Stomach (tissue), 9 donors: ENCODE data around the gene OR8J1. TPM values are rescaled to one million over a fixed set of nuclear protein-coding genes. Genes with fewer than 3 reads are reported as not detected.

ENCODE experiments used
- DNase-seq, 2 donors: peaks; one replicate each; pipeline versions ENCODE4 v3.0.0 to v3.0.0-alpha.2; 2013 to 2019
- H3K27ac ChIP-seq, 5 donors: fragments of 200-600 bp in 4 of 5; sonication (generic) in 4 of 5; one replicate each; pipeline ENCODE4 v1.5.1; 2013 to 2019; ENCODE audit warnings: mild to moderate bottlenecking in 1 of 5, moderate library complexity in 1 of 5
- H3K27me3 ChIP-seq, 3 donors: fragments of 200-600 bp; sonication (generic); one replicate each; pipeline ENCODE4 v1.5.1; 2017 to 2019; ENCODE audit warnings: mixed run types in 1 of 3
- H3K36me3 ChIP-seq, 4 donors: fragments of 200-600 bp; sonication (generic); 1 replicate in 3 of 4; 2 replicates in 1 of 4; pipeline ENCODE4 v1.5.1; 2016 to 2019
- H3K4me1 ChIP-seq, 4 donors: fragments of 200-600 bp; sonication (generic); one replicate each; pipeline ENCODE4 v1.5.1; 2016 to 2019
- H3K4me3 ChIP-seq, 4 donors: fragments of 200-600 bp; sonication (generic) in 3 of 4; one replicate each; pipeline ENCODE4 v1.5.1; 2016 to 2019; ENCODE audit warnings: mild to moderate bottlenecking in 1 of 4
- H3K9me3 ChIP-seq, 4 donors: fragments of 200-600 bp; sonication (generic); one replicate each; pipeline ENCODE4 v1.5.1; 2016 to 2019
- CTCF ChIP-seq, 7 experiments: fragments of 450-650 bp in 4 of 7; fragments of 200-600 bp in 3 of 7; sonication (generic) in 3 of 7; IDR thresholded peaks; one replicate each; pipeline ENCODE4 v1.5.1; 2016 to 2019; ENCODE audit warnings: antibody characterized with exemption in 7 of 7, control low read depth in 2 of 7, mild to moderate bottlenecking in 1 of 7
- EP300 ChIP-seq: sonication (generic); formaldehyde crosslinking; IDR thresholded peaks from one replicate; pipeline ENCODE4 v1.6.1; 2017; ENCODE audit warnings: antibody characterized with exemption
- POLR2A ChIP-seq, 4 donors: fragments of 450-650 bp; IDR thresholded peaks; one replicate each; pipeline ENCODE4 v1.6.1; 2016; ENCODE audit warnings: antibody characterized with exemption in 4 of 4, control low read depth in 2 of 4, mild to moderate bottlenecking in 1 of 4, moderate library complexity in 1 of 4
- POLR2AphosphoS5 ChIP-seq, 3 donors: sonication (generic); formaldehyde crosslinking; IDR thresholded peaks; one replicate each; pipeline ENCODE4 v1.6.1; 2016; ENCODE audit warnings: antibody characterized with exemption in 3 of 3
- WGBS, 5 donors: extraction: QIAGEN DNeasy Blood & Tissue Kit in 3 of 5; methylation state at CpG; one replicate each; pipeline versions ENCODE4 v1.1.5 to v1.1.7; 2013 to 2018; 5-methylcytosine and 5-hydroxymethylcytosine counted together
- intact Hi-C: fragments of 100-400 bp; cut with DNase I; formaldehyde crosslinking; loops from one replicate; pipeline ENCODE4 v1.15.1; 2023; ENCODE audit warnings: low total_unique reads
- polyA plus RNA-seq, 3 donors: library from polyadenylated mRNA; stranded (reverse); fragments of 200-250 nt; gene quantifications; one replicate each; pipeline ENCODE4 v1.2.3, GENCODE V29; 2013
- total RNA-seq, 5 donors: library from RNA; depleted of rRNA; stranded (reverse); fragments of >200 nt; gene quantifications; one replicate each; pipeline versions ENCODE4 v1.1.0 to v1.2.3, GENCODE V29; 2014 to 2016
- donor health status: healthy with polysubstance abuse.
- donor health status: Bipolar disorder and iron deficiency.
- donor health status: healthy.

Gene OR8J1
- total and polyA plus RNA-seq, 8 donors: not detected

GRCh38 chr11:56333156-56333555, 20.9 kb upstream of the OR8J1 start:
- Histone ChIP-seq H3K4me1 (no peaks in the 10 kb centered on the region), H3K4me3 (no peak overlapping the region), H3K36me3 (no peaks in the 10 kb centered on the region), H3K27me3 (no peaks in the 10 kb centered on the region), H3K9me3 (peaks cover 0 to 26% (median 18%) of the 10 kb centered on the region in 4 donors), H3K27ac (no peak overlapping the region)
- 68 to 80% (median 72%) methylated on average over 3 of the region's 3 CpGs for WGBS, 5 donors
- intact Hi-C loops: no loop called here
- DNase-seq: no peak
- TF ChIP-seq POLR2AphosphoS5 (IDR thresholded peaks at IDR 0.05) (no peak), POLR2A (IDR thresholded peaks at IDR 0.05) (no peak), EP300 (no peak), CTCF (IDR thresholded peaks at IDR 0.05) (no peak)

- no peak for DNase-seq
- TF ChIP-seq POLR2A (IDR thresholded peaks at IDR 0.05) (no peak), POLR2AphosphoS5 (IDR thresholded peaks at IDR 0.05) (no peak), CTCF (IDR thresholded peaks at IDR 0.05) (no peak), EP300 (no peak)
- Histone ChIP-seq H3K27me3 (no peaks in the 10 kb centered on the region), H3K4me3 (no peak overlapping the region), H3K4me1 (no peaks in the 10 kb centered on the region), H3K9me3 (peaks cover 0 to 34% (median 9%) of the 10 kb centered on the region in 4 donors), H3K36me3 (no peaks in the 10 kb centered on the region), H3K27ac (no peak overlapping the region)
- intact Hi-C loops: no loop called here
Observed at GRCh38 chr11:56340289-56340688, 13.8 kb upstream of the OR8J1 start.

GRCh38 chr11:56345739-56346138, 8.4 kb upstream of the OR8J1 start, which contains the start of gene OR8K1:
Gene OR8K1 (plus strand): TSS chr11:56346039. CDS start chr11:56346039, 0 bp downstream.
- WGBS, 5 donors: 76 to 91% (median 83%) methylated on average over 1 of the region's 1 CpG
- Histone ChIP-seq H3K27me3 (no peaks in the 10 kb centered on the region), H3K4me1 (no peaks in the 10 kb centered on the region), H3K36me3 (no peaks in the 10 kb centered on the region), H3K4me3 (no peak within 1 kb of the TSS), H3K27ac (no peak within 1 kb of the TSS), H3K9me3 (peaks cover 0 to 11% (median 0%) of the 10 kb centered on the region in 4 donors)
- intact Hi-C loops: no loop called here
- TF ChIP-seq CTCF (IDR thresholded peaks at IDR 0.05) (no peak), POLR2A (IDR thresholded peaks at IDR 0.05) (no peak), EP300 (no peak), POLR2AphosphoS5 (IDR thresholded peaks at IDR 0.05) (no peak)
- no peak for DNase-seq

- no peaks in the 10 kb centered on the region for H3K36me3 ChIP-seq
- H3K27ac ChIP-seq: no peak within 1 kb of the TSS
- WGBS, 5 donors: 69 to 89% (median 84%) methylated on average over 2 of the region's 2 CpGs
- H3K27me3 ChIP-seq: no peaks in the 10 kb centered on the region
- H3K4me3 ChIP-seq: no peak within 1 kb of the TSS
- peaks cover 0 to 14% (median 0%) of the 10 kb centered on the region in 4 donors for H3K9me3 ChIP-seq
- intact Hi-C loops: no loop called here
- no peak for TF ChIP-seq POLR2A (IDR thresholded peaks at IDR 0.05)
- TF ChIP-seq EP300: no peak
- TF ChIP-seq POLR2AphosphoS5 (IDR thresholded peaks at IDR 0.05): no peak
- no peak for TF ChIP-seq CTCF (IDR thresholded peaks at IDR 0.05)
- DNase-seq: no peak
- H3K4me1 ChIP-seq: no peaks in the 10 kb centered on the region
Observed at GRCh38 chr11:56375324-56375723, 21.2 kb downstream of the OR8J1 start, which contains the start of gene OR8U1. Gene OR8U1 (plus strand): TSS chr11:56375624. CDS start chr11:56375624, 0 bp downstream.
